Prostate gland (tissue), 2 donors: ENCODE results near the gene SEC63.

ENCODE experiments used
- POLR2A ChIP-seq: fragments of 450-650 bp; IDR thresholded peaks from one replicate; pipeline ENCODE4 v1.6.1; 2016; ENCODE audit warnings: antibody characterized with exemption, mild to moderate bottlenecking
- POLR2AphosphoS5 ChIP-seq: sonication (generic); formaldehyde crosslinking; IDR thresholded peaks from one replicate; pipeline ENCODE4 v1.6.1; 2017; ENCODE audit warnings: antibody characterized with exemption
- TF ChIP-seq, protein P1 (sequence below), 4 experiments: fragments of 200-600 bp in 2 of 4; fragments of 450-650 bp in 2 of 4; sonication (generic) in 2 of 4; IDR thresholded peaks; 1 replicate in 3 of 4; 2 replicates in 1 of 4; pipeline ENCODE4 v1.5.1; 2016 to 2019; ENCODE audit warnings: antibody characterized with exemption in 4 of 4, mild to moderate bottlenecking in 2 of 4, moderate library complexity in 2 of 4

DNA sequence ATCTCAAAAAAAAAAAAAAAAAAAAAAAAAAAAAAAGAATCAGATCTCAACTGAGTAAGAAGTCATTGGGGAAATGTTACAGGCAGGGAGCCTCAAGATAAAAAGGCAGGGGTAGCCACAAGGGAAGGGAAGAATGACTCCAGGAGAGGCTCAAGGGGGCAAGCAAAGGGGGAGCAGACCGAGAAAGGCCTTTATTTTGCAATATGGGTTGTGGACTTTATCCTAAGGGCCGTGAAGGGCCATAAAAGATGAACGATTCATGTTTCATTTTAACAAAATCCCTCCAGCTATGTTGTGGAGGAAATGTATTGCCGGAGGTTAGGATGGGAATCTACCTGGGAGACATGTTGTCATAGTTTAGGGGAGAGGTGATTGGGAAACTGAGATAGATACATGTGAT lies 25.8 kb upstream of the SEC63 start:
- TF ChIP-seq, protein P1, sequence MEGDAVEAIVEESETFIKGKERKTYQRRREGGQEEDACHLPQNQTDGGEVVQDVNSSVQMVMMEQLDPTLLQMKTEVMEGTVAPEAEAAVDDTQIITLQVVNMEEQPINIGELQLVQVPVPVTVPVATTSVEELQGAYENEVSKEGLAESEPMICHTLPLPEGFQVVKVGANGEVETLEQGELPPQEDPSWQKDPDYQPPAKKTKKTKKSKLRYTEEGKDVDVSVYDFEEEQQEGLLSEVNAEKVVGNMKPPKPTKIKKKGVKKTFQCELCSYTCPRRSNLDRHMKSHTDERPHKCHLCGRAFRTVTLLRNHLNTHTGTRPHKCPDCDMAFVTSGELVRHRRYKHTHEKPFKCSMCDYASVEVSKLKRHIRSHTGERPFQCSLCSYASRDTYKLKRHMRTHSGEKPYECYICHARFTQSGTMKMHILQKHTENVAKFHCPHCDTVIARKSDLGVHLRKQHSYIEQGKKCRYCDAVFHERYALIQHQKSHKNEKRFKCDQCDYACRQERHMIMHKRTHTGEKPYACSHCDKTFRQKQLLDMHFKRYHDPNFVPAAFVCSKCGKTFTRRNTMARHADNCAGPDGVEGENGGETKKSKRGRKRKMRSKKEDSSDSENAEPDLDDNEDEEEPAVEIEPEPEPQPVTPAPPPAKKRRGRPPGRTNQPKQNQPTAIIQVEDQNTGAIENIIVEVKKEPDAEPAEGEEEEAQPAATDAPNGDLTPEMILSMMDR (IDR thresholded peaks at IDR 0.05) = no peak
- no peak for TF ChIP-seq POLR2A
- no peak for TF ChIP-seq POLR2AphosphoS5
